Tibial artery (tissue), 4 donors: ENCODE results near the gene CCBE1.

Experiments
- DNase-seq, 2 donors: peaks; one replicate each; pipeline ENCODE4 v3.0.0-alpha.2; 2019
- H3K27ac ChIP-seq, 2 donors: fragments of 200-600 bp; sonication (generic) in 1 of 2; 1 replicate in 1 of 2; 2 replicates in 1 of 2; pipeline ENCODE4 v1.5.1; 2018 to 2019; ENCODE audit warnings: mild to moderate bottlenecking in 1 of 2
- H3K27me3 ChIP-seq, 2 donors: fragments of 200-600 bp; sonication (generic) in 1 of 2; one replicate each; pipeline versions ENCODE4 v1.5.1 to v1.6.0; 2016 to 2019
- H3K36me3 ChIP-seq, 3 donors: fragments of 200-600 bp; sonication (generic) in 2 of 3; one replicate each; pipeline ENCODE4 v1.5.1; 2016 to 2019; ENCODE audit warnings: mild to moderate bottlenecking in 2 of 3
- H3K4me1 ChIP-seq, 4 donors: fragments of 200-600 bp; sonication (generic) in 2 of 4; 1 replicate in 3 of 4; 2 replicates in 1 of 4; pipeline ENCODE4 v1.5.1; 2016 to 2019
- H3K4me3 ChIP-seq, 2 donors: fragments of 200-600 bp; sonication (generic) in 1 of 2; 1 replicate in 1 of 2; 2 replicates in 1 of 2; pipeline ENCODE4 v1.5.1; 2018 to 2019; ENCODE audit warnings: mild to moderate bottlenecking in 2 of 2
- H3K9me3 ChIP-seq, 3 donors: fragments of 200-600 bp; sonication (generic) in 1 of 3; one replicate each; pipeline ENCODE4 v1.5.1; 2016 to 2019
- CTCF ChIP-seq, 2 experiments: fragments of 200-600 bp in 1 of 2; fragments of 450-650 bp in 1 of 2; IDR thresholded peaks; one replicate each; pipeline ENCODE4 v1.5.1; 2017 to 2019; ENCODE audit warnings: antibody characterized with exemption in 2 of 2, mild to moderate bottlenecking in 1 of 2, moderate library complexity in 1 of 2
- intact Hi-C: fragments of 100-400 bp; cut with DNase I; formaldehyde crosslinking; loops from one replicate; pipeline ENCODE4 v1.15.0; 2023; ENCODE audit warnings: low total_unique reads

Gene CCBE1

GRCh38 chr18:59705145-59705544 lies 7.9 kb upstream of the CCBE1 start:
- Histone ChIP-seq H3K4me1 (no peaks in the 10 kb centered on the region), H3K36me3 (no peaks in the 10 kb centered on the region), H3K27me3 (peaks cover 0 to 8% of the 10 kb centered on the region in 2 donors), H3K27ac (no peak overlapping the region), H3K4me3 (no peak overlapping the region), H3K9me3 (no peaks in the 10 kb centered on the region)
- no peak for TF ChIP-seq CTCF (IDR thresholded peaks at IDR 0.05)
- no peak for DNase-seq
- intact Hi-C loops, result loop anchor here (10.0 kb wide), 1 partner anchor 80 kb away; no protein-coding TSS in a partner anchor

- Histone ChIP-seq H3K4me3 (no peak overlapping the region), H3K27me3 (peaks cover 0 to 13% of the 10 kb centered on the region in 2 donors), H3K27ac (no peak overlapping the region), H3K36me3 (no peaks in the 10 kb centered on the region), H3K4me1 (no peaks in the 10 kb centered on the region), H3K9me3 (no peaks in the 10 kb centered on the region)
- TF ChIP-seq CTCF (IDR thresholded peaks at IDR 0.05), result no peak
- DNase-seq, result no peak
- intact Hi-C loops, result loop anchor here (10.0 kb wide), 1 partner anchor 81 kb away; no protein-coding TSS in a partner anchor
Observed at GRCh38 chr18:59704146-59704545, 6.9 kb upstream of the CCBE1 start.

GRCh38 chr18:59701272-59701671 lies 4.0 kb upstream of the CCBE1 start:
- no peak for DNase-seq
- Histone ChIP-seq H3K36me3 (no peaks in the 10 kb centered on the region), H3K4me3 (no peak overlapping the region), H3K27ac (no peak overlapping the region), H3K4me1 (peaks cover 0 to 18% (median 16%) of the 10 kb centered on the region in 4 donors), H3K27me3 (peaks cover 0 to 26% of the 10 kb centered on the region in 2 donors), H3K9me3 (no peaks in the 10 kb centered on the region)
- intact Hi-C loops, result loop anchor here (10.0 kb wide), 1 partner anchor 84 kb away; no protein-coding TSS in a partner anchor
- TF ChIP-seq CTCF (IDR thresholded peaks at IDR 0.05), result no peak

GRCh38 chr18:59700535-59700967 lies 3.3 kb upstream of the CCBE1 start:
- H3K27me3 ChIP-seq, result peaks cover 0 to 33% of the 10 kb centered on the region in 2 donors
- TF ChIP-seq CTCF (IDR thresholded peaks at IDR 0.05), result no peak
- intact Hi-C loops, result loop anchor here (10.0 kb wide), 1 partner anchor 84 kb away; no protein-coding TSS in a partner anchor
- no peaks in the 10 kb centered on the region for H3K9me3 ChIP-seq
- H3K36me3 ChIP-seq, result no peaks in the 10 kb centered on the region
- H3K4me1 ChIP-seq, result peaks cover 0 to 21% (median 19%) of the 10 kb centered on the region in 4 donors
- H3K4me3 ChIP-seq, result no peak overlapping the region
- H3K27ac ChIP-seq, result no peak overlapping the region
- DNase-seq, result no peak

GRCh38 chr18:59699750-59700534 lies 2.7 kb upstream of the CCBE1 start:
- no peaks in the 10 kb centered on the region for H3K9me3 ChIP-seq
- DNase-seq, result no peak
- H3K4me3 ChIP-seq, result no peak overlapping the region
- no peak overlapping the region for H3K27ac ChIP-seq
- intact Hi-C loops, result loop anchor here (10.0 kb wide), 1 partner anchor 85 kb away; no protein-coding TSS in a partner anchor
- peaks cover 0 to 38% of the 10 kb centered on the region in 2 donors for H3K27me3 ChIP-seq
- peaks cover 0 to 21% (median 19%) of the 10 kb centered on the region in 4 donors for H3K4me1 ChIP-seq
- H3K36me3 ChIP-seq, result no peaks in the 10 kb centered on the region
- TF ChIP-seq CTCF (IDR thresholded peaks at IDR 0.05), result no peak
